ENCODE measurements around the gene TMEM38B. TPM values are rescaled to one million over a fixed set of nuclear protein-coding genes. Genes with fewer than 3 reads are reported as not detected.

The TMEM38B gene, protein sequence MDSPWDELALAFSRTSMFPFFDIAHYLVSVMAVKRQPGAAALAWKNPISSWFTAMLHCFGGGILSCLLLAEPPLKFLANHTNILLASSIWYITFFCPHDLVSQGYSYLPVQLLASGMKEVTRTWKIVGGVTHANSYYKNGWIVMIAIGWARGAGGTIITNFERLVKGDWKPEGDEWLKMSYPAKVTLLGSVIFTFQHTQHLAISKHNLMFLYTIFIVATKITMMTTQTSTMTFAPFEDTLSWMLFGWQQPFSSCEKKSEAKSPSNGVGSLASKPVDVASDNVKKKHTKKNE
- 11.9 and 15.9 TPM in 2 replicates for total RNA-seq (2014; rRNA removed; shearing (Covaris generic))
- 22.5 and 23.1 TPM in 2 replicates for total RNA-seq (2022)
- Bru-seq, nascent RNA = percentile 71 among the genes with signal in this experiment
- percentile 67 among the genes with signal in this experiment for BruChase-seq, experiment 1, labeled RNA remaining after a 6-hour chase
- percentile 64 among the genes with signal in this experiment for BruChase-seq, experiment 2, labeled RNA remaining after a 2-hour chase
- long read RNA-seq, transcript TMEM38B-202 (6 exons, 3,525 nt) = major isoform, 84 of 96 reads
- long read RNA-seq, partial matches to known transcripts = 1 of 96 reads
- long read RNA-seq, other reads (novel, unspliced or antisense) = 11 of 96 reads

DNA sequence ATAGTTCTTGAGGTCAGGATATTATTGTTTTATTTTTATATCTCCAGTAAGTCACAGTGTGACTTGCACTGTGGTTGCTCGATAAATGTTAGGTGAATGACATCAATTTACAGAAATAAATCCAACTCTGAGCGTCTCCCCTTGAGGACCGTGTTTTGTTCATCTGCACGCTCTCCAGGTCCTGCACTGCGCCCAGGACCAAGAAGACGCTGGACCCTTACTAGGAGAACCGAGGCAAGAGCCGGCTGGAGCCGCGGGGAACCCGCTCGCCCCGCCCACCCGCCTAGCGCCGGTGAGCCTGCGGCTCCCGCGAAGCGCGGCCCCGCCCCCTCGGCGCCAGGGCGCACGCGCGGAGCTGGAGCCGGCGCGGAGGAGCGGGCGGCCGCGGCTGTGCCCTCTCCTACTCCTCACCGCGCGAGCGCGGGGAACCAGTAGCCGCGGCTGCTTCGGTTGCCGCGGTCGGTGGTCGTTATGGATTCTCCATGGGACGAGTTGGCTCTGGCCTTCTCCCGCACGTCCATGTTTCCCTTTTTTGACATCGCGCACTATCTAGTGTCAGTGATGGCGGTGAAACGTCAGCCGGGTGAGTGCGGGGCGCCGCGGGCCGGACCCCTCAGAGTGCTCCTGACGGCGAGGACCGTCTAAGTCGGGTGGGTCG is at the start of gene TMEM38B:
Gene TMEM38B (plus strand): TSS at position 352 of the 658 bp plus-strand sequence. CDS start 120 bp downstream, at position 472.
- H3K79me2 ChIP-seq (ENCODE audit: insufficient read depth, low read depth, low read length) = peaks cover 21% of the 10 kb centered on the region
- intact Hi-C loops (cut with micrococcal nuclease; ENCODE audit: unreplicated experiment) = loop anchor here (10.0 kb wide), 1 partner anchor 950 kb away; the partner anchor contains the start of gene NIPSNAP3A
- no peak for TF ChIP-seq EZH2phosphoT487 (IDR thresholded peaks at IDR 0.05; ENCODE audit: borderline replicate concordance, low read depth, low read length)
- TF ChIP-seq, protein P1, sequence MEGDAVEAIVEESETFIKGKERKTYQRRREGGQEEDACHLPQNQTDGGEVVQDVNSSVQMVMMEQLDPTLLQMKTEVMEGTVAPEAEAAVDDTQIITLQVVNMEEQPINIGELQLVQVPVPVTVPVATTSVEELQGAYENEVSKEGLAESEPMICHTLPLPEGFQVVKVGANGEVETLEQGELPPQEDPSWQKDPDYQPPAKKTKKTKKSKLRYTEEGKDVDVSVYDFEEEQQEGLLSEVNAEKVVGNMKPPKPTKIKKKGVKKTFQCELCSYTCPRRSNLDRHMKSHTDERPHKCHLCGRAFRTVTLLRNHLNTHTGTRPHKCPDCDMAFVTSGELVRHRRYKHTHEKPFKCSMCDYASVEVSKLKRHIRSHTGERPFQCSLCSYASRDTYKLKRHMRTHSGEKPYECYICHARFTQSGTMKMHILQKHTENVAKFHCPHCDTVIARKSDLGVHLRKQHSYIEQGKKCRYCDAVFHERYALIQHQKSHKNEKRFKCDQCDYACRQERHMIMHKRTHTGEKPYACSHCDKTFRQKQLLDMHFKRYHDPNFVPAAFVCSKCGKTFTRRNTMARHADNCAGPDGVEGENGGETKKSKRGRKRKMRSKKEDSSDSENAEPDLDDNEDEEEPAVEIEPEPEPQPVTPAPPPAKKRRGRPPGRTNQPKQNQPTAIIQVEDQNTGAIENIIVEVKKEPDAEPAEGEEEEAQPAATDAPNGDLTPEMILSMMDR (conservative IDR thresholded peaks at IDR 0.05; ENCODE audit: low read length) = no peak
- H3K4me2 ChIP-seq (ENCODE audit: low read length) = peak within 1 kb of the TSS; percentile 95
- H3K4me3 ChIP-seq (ENCODE audit: low read depth, low read length, poor library complexity, severe bottlenecking) = peak within 1 kb of the TSS; percentile 84
- peaks cover 18% of the 10 kb centered on the region; the same call in 1 of the 2 replicates for H4K20me1 ChIP-seq (ENCODE audit: insufficient read depth, low read length)
- no TSS peak for BruUV-seq (replicated peaks)
- H3K4me1 ChIP-seq (ENCODE audit: insufficient read depth, low read length, poor library complexity, severe bottlenecking) = peaks cover 19% of the 10 kb centered on the region
- H3K9me2 ChIP-seq (ENCODE audit: insufficient read depth, low read length) = no peaks in the 10 kb centered on the region
- H3K27ac ChIP-seq (ENCODE audit: low read depth, low read length, poor library complexity, severe bottlenecking) = no peak within 1 kb of the TSS
- H2AFZ ChIP-seq (ENCODE audit: low read length) = peak within 1 kb of the TSS; percentile 99
- ChIA-PET CTCF (ENCODE audit: unreplicated experiment) (no interaction called here), POLR2A (interaction anchor here (0.6 to 1.4 kb wide), 11 partner anchors 11 to 448 kb away, joined by 3 to 7 read pairs (median 3); no protein-coding TSS in a partner anchor)
- peak; percentile 86 for DNase-seq (ENCODE audit: low spot score)
- H3K36me3 ChIP-seq (ENCODE audit: insufficient read depth, low read length) = no peaks in the 10 kb centered on the region
- H3K9me3 ChIP-seq (ENCODE audit: low read length) = no peaks in the 10 kb centered on the region

DNA sequence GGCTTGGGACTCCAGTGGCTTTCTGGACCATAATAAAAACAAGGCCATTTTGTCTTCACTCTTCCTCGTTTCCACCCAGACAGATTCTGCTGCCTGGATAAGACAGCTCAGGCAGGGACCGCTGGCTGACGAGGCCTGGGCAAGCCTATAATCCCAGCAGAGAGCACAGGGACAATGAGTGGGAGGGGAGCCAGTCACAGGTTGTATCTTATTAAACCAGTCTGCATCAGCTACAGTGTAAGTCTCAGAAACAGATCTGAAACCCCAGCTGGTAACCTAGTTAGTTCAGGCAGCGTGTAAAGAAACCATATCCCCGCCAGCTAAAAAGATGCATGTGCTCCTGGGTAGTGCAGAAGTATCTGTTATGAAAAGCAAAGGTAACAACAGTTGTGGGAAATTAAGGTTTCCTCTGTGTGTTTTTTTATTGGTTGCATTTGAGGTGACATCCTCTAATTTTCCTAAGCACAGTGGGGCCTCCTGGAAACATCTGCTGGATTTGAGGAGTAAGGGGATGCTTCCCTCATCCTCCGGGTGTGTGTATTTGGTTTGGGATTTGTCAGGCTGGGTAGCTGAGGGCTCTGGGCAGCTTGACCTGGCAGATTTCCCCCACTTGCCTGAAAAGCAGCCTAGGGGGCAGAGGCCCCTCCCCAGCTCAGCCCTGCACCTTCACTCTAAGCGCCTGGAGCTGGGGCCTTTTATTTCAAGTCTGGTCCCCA is 47.3 kb upstream of the TMEM38B start:
- Histone ChIP-seq H3K4me3 (ENCODE audit: low read depth, low read length, poor library complexity, severe bottlenecking) (no peak overlapping the region), H4K20me1 (ENCODE audit: insufficient read depth, low read length) (no peaks in the 10 kb centered on the region), H3K79me2 (ENCODE audit: insufficient read depth, low read depth, low read length) (no peaks in the 10 kb centered on the region), H3K9me2 (ENCODE audit: insufficient read depth, low read length) (no peaks in the 10 kb centered on the region), H2AFZ (ENCODE audit: low read length) (no peak overlapping the region), H3K27ac (ENCODE audit: low read depth, low read length, poor library complexity, severe bottlenecking) (no peak overlapping the region), H3K9me3 (ENCODE audit: low read length) (no peaks in the 10 kb centered on the region), H3K4me2 (ENCODE audit: low read length) (no peak overlapping the region), H3K36me3 (ENCODE audit: insufficient read depth, low read length) (no peaks in the 10 kb centered on the region), H3K4me1 (ENCODE audit: insufficient read depth, low read length, poor library complexity, severe bottlenecking) (no peaks in the 10 kb centered on the region)
- CTCF ChIA-PET (ENCODE audit: unreplicated experiment) = no interaction called here
- intact Hi-C loops (cut with micrococcal nuclease; ENCODE audit: unreplicated experiment) = no loop called here
- no peak for DNase-seq (ENCODE audit: low spot score)
- BruUV-seq (replicated peaks) = no TSS peak
- POLR2A ChIA-PET = interaction anchor here (0.6 to 1.3 kb wide), 5 partner anchors 11 to 1170 kb away, joined by 3 to 5 read pairs (median 3); no protein-coding TSS in a partner anchor
- TF ChIP-seq, protein P1 (conservative IDR thresholded peaks at IDR 0.05; ENCODE audit: low read length) = no peak
- TF ChIP-seq EZH2phosphoT487 (IDR thresholded peaks at IDR 0.05; ENCODE audit: borderline replicate concordance, low read depth, low read length) = no peak
